Activated T-helper 2 cell treated with anti-CD3 and anti-CD28 coated beads, Interferon-gamma antibody, Interleukin-2, Interleukin-4, amounts not matched to agents 10 μg/mL and 5 μg/mL and 100 μg/mL, durations not matched to agents 14 hours and 24 hours and 36 hours (primary cell): Measurements from ENCODE around the gene ALOX5. TPM values are rescaled to one million over a fixed set of nuclear protein-coding genes. Genes with fewer than 3 reads are reported as not detected.
A peak's percentile ranks its signal among the peaks of the same experiment; 100 is the strongest.
"Not testable (repeated sequence)": the region's sequence is repeated elsewhere in the genome, so short reads cannot be mapped to it uniquely, and the experiment has no call there.

Experiments used
- DNase-seq: peaks from one replicate; pipeline ENCODE4 v3.0.0; 2021; ENCODE audit warnings: low spot score
- H3K27ac Mint-ChIP-seq: one replicate; pipeline ENCODE4 v1.8.0; 2021; ENCODE audit warnings: mixed read lengths
- H3K27me3 Mint-ChIP-seq: one replicate; pipeline ENCODE4 v1.8.0; 2021; ENCODE audit warnings: low read depth, mixed read lengths
- H3K36me3 Mint-ChIP-seq: one replicate; pipeline ENCODE4 v1.8.0; 2021; ENCODE audit warnings: low read depth, mixed read lengths
- H3K4me1 Mint-ChIP-seq: one replicate; pipeline ENCODE4 v1.8.0; 2021; ENCODE audit warnings: low read depth, mixed read lengths
- H3K4me3 Mint-ChIP-seq: one replicate; pipeline ENCODE4 v1.8.0; 2021; ENCODE audit warnings: low read depth, mild to moderate bottlenecking, moderate library complexity, mixed read lengths
- H3K9me3 Mint-ChIP-seq: one replicate; pipeline ENCODE4 v1.8.0; 2021; ENCODE audit warnings: mixed read lengths
- intact Hi-C: fragments of 100-400 bp; cut with micrococcal nuclease; formaldehyde crosslinking; loops from one replicate; pipeline ENCODE4 v1.15.1; 2023
- total RNA-seq: library from RNA; stranded (reverse); gene quantifications from 2 replicates; pipeline ENCODE4 v1.2.3, GENCODE V29; 2022

The ALOX5 gene
- total RNA-seq, 1 donor from 2014 or later: 0.21 TPM

- H3K36me3 Mint-ChIP-seq, H3K9me3 Mint-ChIP-seq, H3K4me3 Mint-ChIP-seq, H3K4me1 Mint-ChIP-seq, H3K27ac Mint-ChIP-seq, intact Hi-C loops: not testable (repeated sequence)
- peak; percentile 17 for DNase-seq
- peaks cover 31% of the 10 kb centered on the region for H3K27me3 Mint-ChIP-seq
Observed at GRCh38 chr10:45361983-45362799, 11.8 kb upstream of the ALOX5 start.

GRCh38 chr10:45367643-45368042 lies 6.4 kb upstream of the ALOX5 start:
- H3K4me3 Mint-ChIP-seq, H3K4me1 Mint-ChIP-seq, DNase-seq, H3K27ac Mint-ChIP-seq, intact Hi-C loops, H3K9me3 Mint-ChIP-seq, H3K36me3 Mint-ChIP-seq: not testable (repeated sequence)
- peaks cover 50% of the 10 kb centered on the region for H3K27me3 Mint-ChIP-seq

- H3K9me3 Mint-ChIP-seq: no peaks in the 10 kb centered on the region
- H3K4me1 Mint-ChIP-seq: peaks cover 5% of the 10 kb centered on the region
- no peaks in the 10 kb centered on the region for H3K36me3 Mint-ChIP-seq
- peaks cover 52% of the 10 kb centered on the region for H3K27me3 Mint-ChIP-seq
- H3K4me3 Mint-ChIP-seq: no peak overlapping the region
- no peak for DNase-seq
- no peak overlapping the region for H3K27ac Mint-ChIP-seq
- intact Hi-C loops: no loop called here
Observed at GRCh38 chr10:45368181-45368580, 5.8 kb upstream of the ALOX5 start.

- H3K36me3 Mint-ChIP-seq: no peaks in the 10 kb centered on the region
- no peak for DNase-seq
- no peak overlapping the region for H3K27ac Mint-ChIP-seq
- intact Hi-C loops: no loop called here
- peaks cover 9% of the 10 kb centered on the region for H3K4me1 Mint-ChIP-seq
- H3K27me3 Mint-ChIP-seq: peaks cover 56% of the 10 kb centered on the region
- no peak overlapping the region for H3K4me3 Mint-ChIP-seq
- no peaks in the 10 kb centered on the region for H3K9me3 Mint-ChIP-seq
Observed at GRCh38 chr10:45370202-45370955, 3.6 kb upstream of the ALOX5 start.

GRCh38 chr10:45371560-45371959 lies 2.5 kb upstream of the ALOX5 start:
- peaks cover 11% of the 10 kb centered on the region for H3K4me1 Mint-ChIP-seq
- intact Hi-C loops: no loop called here

GRCh38 chr10:45372251-45372951 lies 1.6 kb upstream of the ALOX5 start:
- intact Hi-C loops: no loop called here
- H3K9me3 Mint-ChIP-seq: no peaks in the 10 kb centered on the region
- no peak for DNase-seq
- no peaks in the 10 kb centered on the region for H3K36me3 Mint-ChIP-seq
- H3K4me3 Mint-ChIP-seq: no peak overlapping the region
- peaks cover 11% of the 10 kb centered on the region for H3K4me1 Mint-ChIP-seq
- no peak overlapping the region for H3K27ac Mint-ChIP-seq
- peaks cover 71% of the 10 kb centered on the region for H3K27me3 Mint-ChIP-seq

More at GRCh38 chr10:45371560-45371959, 2.5 kb upstream of the ALOX5 start:
- H3K27me3 Mint-ChIP-seq: peaks cover 62% of the 10 kb centered on the region
- H3K4me3 Mint-ChIP-seq: no peak overlapping the region
- H3K36me3 Mint-ChIP-seq: no peaks in the 10 kb centered on the region
- no peak for DNase-seq
- H3K27ac Mint-ChIP-seq: no peak overlapping the region
- no peaks in the 10 kb centered on the region for H3K9me3 Mint-ChIP-seq

GRCh38 chr10:45373003-45373575 lies 927 bp upstream of the ALOX5 start:
- Mint-ChIP-seq H3K27ac (no peak overlapping the region), H3K36me3 (no peaks in the 10 kb centered on the region), H3K4me3 (peak overlapping the region; percentile 63), H3K4me1 (peaks cover 11% of the 10 kb centered on the region), H3K27me3 (peaks cover 76% of the 10 kb centered on the region), H3K9me3 (no peaks in the 10 kb centered on the region)
- no peak for DNase-seq
- intact Hi-C loops: no loop called here

GRCh38 chr10:45374350-45375052 lies 485 bp downstream of the ALOX5 start:
- H3K27ac Mint-ChIP-seq: no peak overlapping the region
- peaks cover 69% of the 10 kb centered on the region for H3K27me3 Mint-ChIP-seq
- intact Hi-C loops: no loop called here
- peak overlapping the region; percentile 13 for H3K4me3 Mint-ChIP-seq
- DNase-seq: no peak
- H3K4me1 Mint-ChIP-seq: peaks cover 11% of the 10 kb centered on the region
- H3K9me3 Mint-ChIP-seq: no peaks in the 10 kb centered on the region
- no peaks in the 10 kb centered on the region for H3K36me3 Mint-ChIP-seq

GRCh38 chr10:45375101-45375500 lies 1.1 kb downstream of the ALOX5 start:
- Mint-ChIP-seq H3K4me3 (no peak overlapping the region), H3K27ac (no peak overlapping the region), H3K27me3 (peaks cover 65% of the 10 kb centered on the region), H3K36me3 (no peaks in the 10 kb centered on the region), H3K9me3 (no peaks in the 10 kb centered on the region), H3K4me1 (peaks cover 11% of the 10 kb centered on the region)
- intact Hi-C loops: no loop called here
- no peak for DNase-seq

- no peak for DNase-seq
- intact Hi-C loops: no loop called here
- Mint-ChIP-seq H3K4me3 (no peak overlapping the region), H3K9me3 (no peaks in the 10 kb centered on the region), H3K4me1 (peaks cover 11% of the 10 kb centered on the region), H3K36me3 (no peaks in the 10 kb centered on the region), H3K27me3 (peaks cover 58% of the 10 kb centered on the region), H3K27ac (no peak overlapping the region)
Observed at GRCh38 chr10:45375716-45376231, 1.8 kb downstream of the ALOX5 start.

GRCh38 chr10:45376371-45376801 lies 2.4 kb downstream of the ALOX5 start:
- Mint-ChIP-seq H3K9me3 (no peaks in the 10 kb centered on the region), H3K27ac (no peak overlapping the region), H3K4me1 (peaks cover 11% of the 10 kb centered on the region), H3K27me3 (peaks cover 55% of the 10 kb centered on the region), H3K4me3 (no peak overlapping the region), H3K36me3 (no peaks in the 10 kb centered on the region)
- no peak for DNase-seq
- intact Hi-C loops: no loop called here

- H3K9me3 Mint-ChIP-seq: no peaks in the 10 kb centered on the region
- no peak overlapping the region for H3K4me3 Mint-ChIP-seq
- H3K27ac Mint-ChIP-seq: no peak overlapping the region
- peaks cover 48% of the 10 kb centered on the region for H3K27me3 Mint-ChIP-seq
- intact Hi-C loops: no loop called here
- H3K36me3 Mint-ChIP-seq: no peaks in the 10 kb centered on the region
- no peak for DNase-seq
- peaks cover 11% of the 10 kb centered on the region for H3K4me1 Mint-ChIP-seq
Observed at GRCh38 chr10:45377321-45377720, 3.3 kb downstream of the ALOX5 start.
